ENCODE results near the gene RPEL1. TPM values are rescaled to one million over a fixed set of nuclear protein-coding genes. Genes with fewer than 3 reads are reported as not detected.
"Not testable (repeated sequence)": the region's sequence is repeated elsewhere in the genome, so short reads cannot be mapped to it uniquely, and the experiment has no call there.

RPEL1 gene
- total RNA-seq (not detected in 2 replicates), polyA plus RNA-seq (not detected in 2 replicates)

- not testable (repeated sequence) for H3K36me3 ChIP-seq; H3K27ac ChIP-seq; DNase-seq (ENCODE audit: low read depth in 1 of 2, low spot score in 1 of 2); H3K4me1 ChIP-seq (ENCODE audit: low read depth); H3K4me3 ChIP-seq; H3K27me3 ChIP-seq; H3K9me3 ChIP-seq (ENCODE audit: low read depth)
Measured at GRCh38 chr10:103245587-103245986, at the start of gene RPEL1. Gene RPEL1 (plus strand): TSS chr10:103245887. CDS start chr10:103245997, 110 bp downstream.

GRCh38 chr10:103196516-103196915, 49.2 kb upstream of the RPEL1 start:
- H3K9me3 ChIP-seq (ENCODE audit: low read depth): no peaks in the 10 kb centered on the region
- no peaks in the 10 kb centered on the region for H3K36me3 ChIP-seq
- peaks cover 12% of the 10 kb centered on the region for H3K4me1 ChIP-seq (ENCODE audit: low read depth)
- H3K27ac ChIP-seq: no peak overlapping the region
- no peak for DNase-seq (ENCODE audit: low read depth in 1 of 2, low spot score in 1 of 2)
- H3K4me3 ChIP-seq: no peak overlapping the region
- H3K27me3 ChIP-seq: no peaks in the 10 kb centered on the region
- TF ChIP-seq, protein P1, sequence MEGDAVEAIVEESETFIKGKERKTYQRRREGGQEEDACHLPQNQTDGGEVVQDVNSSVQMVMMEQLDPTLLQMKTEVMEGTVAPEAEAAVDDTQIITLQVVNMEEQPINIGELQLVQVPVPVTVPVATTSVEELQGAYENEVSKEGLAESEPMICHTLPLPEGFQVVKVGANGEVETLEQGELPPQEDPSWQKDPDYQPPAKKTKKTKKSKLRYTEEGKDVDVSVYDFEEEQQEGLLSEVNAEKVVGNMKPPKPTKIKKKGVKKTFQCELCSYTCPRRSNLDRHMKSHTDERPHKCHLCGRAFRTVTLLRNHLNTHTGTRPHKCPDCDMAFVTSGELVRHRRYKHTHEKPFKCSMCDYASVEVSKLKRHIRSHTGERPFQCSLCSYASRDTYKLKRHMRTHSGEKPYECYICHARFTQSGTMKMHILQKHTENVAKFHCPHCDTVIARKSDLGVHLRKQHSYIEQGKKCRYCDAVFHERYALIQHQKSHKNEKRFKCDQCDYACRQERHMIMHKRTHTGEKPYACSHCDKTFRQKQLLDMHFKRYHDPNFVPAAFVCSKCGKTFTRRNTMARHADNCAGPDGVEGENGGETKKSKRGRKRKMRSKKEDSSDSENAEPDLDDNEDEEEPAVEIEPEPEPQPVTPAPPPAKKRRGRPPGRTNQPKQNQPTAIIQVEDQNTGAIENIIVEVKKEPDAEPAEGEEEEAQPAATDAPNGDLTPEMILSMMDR (IDR thresholded peaks at IDR 0.05; ENCODE audit: low read depth, low read length): no peak

- no peaks in the 10 kb centered on the region for H3K36me3 ChIP-seq
- no peak overlapping the region for H3K27ac ChIP-seq
- H3K27me3 ChIP-seq: no peaks in the 10 kb centered on the region
- TF ChIP-seq, protein P1 (IDR thresholded peaks at IDR 0.05; ENCODE audit: low read depth, low read length): no peak
- peak in 1 of 2 donors; percentile 75 for DNase-seq (ENCODE audit: low read depth in 1 of 2, low spot score in 1 of 2)
- no peaks in the 10 kb centered on the region for H3K9me3 ChIP-seq (ENCODE audit: low read depth)
- H3K4me3 ChIP-seq: no peak overlapping the region
- peaks cover 8% of the 10 kb centered on the region for H3K4me1 ChIP-seq (ENCODE audit: low read depth)
Measured at GRCh38 chr10:103197174-103197573, 48.5 kb upstream of the RPEL1 start.

DNA sequence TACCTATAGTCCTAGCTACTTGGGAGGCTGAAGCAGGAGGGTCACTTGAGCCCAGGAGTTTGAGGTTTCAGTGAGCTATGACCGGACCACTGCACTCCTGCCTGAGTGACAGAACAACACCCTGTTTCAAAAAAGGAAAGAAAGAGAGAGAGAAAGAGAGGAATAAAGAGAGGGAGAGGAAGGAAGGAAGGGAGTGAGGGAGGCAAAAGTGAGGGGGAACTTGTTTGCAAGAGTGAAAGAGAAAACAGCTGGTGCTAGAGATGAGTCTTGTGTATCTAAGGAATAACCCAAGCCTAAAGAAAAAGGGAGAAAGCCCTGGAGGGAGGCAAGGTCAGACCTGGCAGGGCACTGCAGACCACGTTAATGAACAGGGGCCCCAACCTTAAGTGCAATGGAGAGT, 47.8 kb upstream of the RPEL1 start:
- no peaks in the 10 kb centered on the region for H3K36me3 ChIP-seq
- H3K9me3 ChIP-seq (ENCODE audit: low read depth): no peaks in the 10 kb centered on the region
- DNase-seq (ENCODE audit: low read depth in 1 of 2, low spot score in 1 of 2): no peak
- H3K4me1 ChIP-seq (ENCODE audit: low read depth): peaks cover 8% of the 10 kb centered on the region
- no peak overlapping the region for H3K4me3 ChIP-seq
- no peaks in the 10 kb centered on the region for H3K27me3 ChIP-seq
- no peak overlapping the region for H3K27ac ChIP-seq
- TF ChIP-seq, protein P1 (IDR thresholded peaks at IDR 0.05; ENCODE audit: low read depth, low read length): no peak

- no peak for DNase-seq (ENCODE audit: low read depth in 1 of 2, low spot score in 1 of 2)
- Histone ChIP-seq H3K9me3 (ENCODE audit: low read depth) (no peaks in the 10 kb centered on the region), H3K27me3 (no peaks in the 10 kb centered on the region), H3K27ac (no peak overlapping the region), H3K4me1 (ENCODE audit: low read depth) (peaks cover 4% of the 10 kb centered on the region), H3K36me3 (no peaks in the 10 kb centered on the region), H3K4me3 (no peak overlapping the region)
- TF ChIP-seq, protein P1 (IDR thresholded peaks at IDR 0.05; ENCODE audit: low read depth, low read length): no peak
Measured at GRCh38 chr10:103198648-103199047, 47.0 kb upstream of the RPEL1 start.

DNA sequence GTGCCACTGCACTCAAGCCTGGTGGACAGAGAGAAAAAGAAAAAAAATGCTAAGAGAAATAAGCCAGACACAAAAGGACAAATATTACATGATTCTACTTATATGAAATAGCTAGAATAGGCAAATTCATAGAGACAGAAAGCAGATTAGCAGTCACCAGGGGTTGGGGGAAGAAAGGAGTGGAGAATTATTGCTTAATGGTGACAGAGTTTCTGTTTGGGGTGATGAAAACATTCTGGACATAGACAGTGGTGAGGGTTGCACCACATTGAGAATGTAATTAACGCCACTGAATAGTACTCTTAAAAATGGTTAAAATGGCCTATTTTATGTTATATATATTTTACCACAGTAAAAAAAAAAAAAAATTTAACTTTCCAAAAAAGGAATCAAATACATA, 46.2 kb upstream of the RPEL1 start:
- TF ChIP-seq, protein P1 (IDR thresholded peaks at IDR 0.05; ENCODE audit: low read depth, low read length): no peak

More for the DNA sequence above, 46.2 kb upstream of the RPEL1 start:
- Histone ChIP-seq H3K27me3 (no peaks in the 10 kb centered on the region), H3K4me3 (no peak overlapping the region), H3K27ac (no peak overlapping the region), H3K4me1 (ENCODE audit: low read depth) (peaks cover 3% of the 10 kb centered on the region), H3K36me3 (no peaks in the 10 kb centered on the region), H3K9me3 (ENCODE audit: low read depth) (no peaks in the 10 kb centered on the region)
- DNase-seq (ENCODE audit: low read depth in 1 of 2, low spot score in 1 of 2): peak in 1 of 2 donors; percentile 36
